LoVo (cell line): ENCODE data around the gene MRPL21.

Experiments
- DNase-seq: peaks from one replicate; pipeline ENCODE4 v3.0.0-alpha.2; 2016; ENCODE audit warnings: low spot score

The MRPL21 gene

DNA sequence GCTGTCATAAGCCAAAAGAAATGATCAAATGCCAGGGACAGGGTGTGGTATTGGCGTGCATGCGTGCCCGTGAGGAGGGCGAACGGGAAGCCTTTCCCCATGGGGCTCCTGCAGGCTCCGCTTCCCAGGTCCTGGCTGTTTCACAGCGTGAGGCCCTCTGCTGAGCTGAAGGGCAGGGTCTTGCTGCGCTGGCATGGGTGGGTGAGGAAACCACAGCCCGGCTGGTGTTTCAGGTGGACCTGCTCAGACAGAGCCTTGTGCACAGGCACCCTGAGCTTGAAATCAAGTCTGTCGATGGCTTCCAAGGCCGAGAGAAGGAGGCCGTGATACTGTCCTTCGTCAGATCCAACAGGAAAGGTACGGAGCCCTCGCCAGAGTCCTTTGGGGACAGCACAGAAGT lies 31.4 kb upstream of the MRPL21 start:
- no peak for DNase-seq

DNA sequence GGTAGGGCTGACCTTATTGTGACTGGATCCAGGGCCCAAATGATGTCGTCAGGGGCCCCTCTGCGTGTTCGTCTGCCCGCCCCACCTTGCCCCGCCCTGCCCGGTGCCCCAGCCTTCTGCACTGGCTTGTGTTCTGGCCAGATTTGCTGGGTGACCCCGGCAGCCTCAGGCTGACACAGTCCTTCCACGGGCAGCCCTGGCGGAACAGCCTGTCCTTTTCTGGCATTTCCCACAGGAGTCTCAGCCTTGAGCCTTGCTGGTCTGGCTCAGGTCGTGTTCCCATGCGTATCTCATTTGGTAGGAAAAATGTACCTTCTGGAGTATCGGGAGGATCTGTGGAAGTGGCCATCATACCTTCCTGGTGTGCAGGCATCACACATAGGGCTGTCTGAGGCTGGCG lies 31.0 kb upstream of the MRPL21 start:
- no peak for DNase-seq

DNA sequence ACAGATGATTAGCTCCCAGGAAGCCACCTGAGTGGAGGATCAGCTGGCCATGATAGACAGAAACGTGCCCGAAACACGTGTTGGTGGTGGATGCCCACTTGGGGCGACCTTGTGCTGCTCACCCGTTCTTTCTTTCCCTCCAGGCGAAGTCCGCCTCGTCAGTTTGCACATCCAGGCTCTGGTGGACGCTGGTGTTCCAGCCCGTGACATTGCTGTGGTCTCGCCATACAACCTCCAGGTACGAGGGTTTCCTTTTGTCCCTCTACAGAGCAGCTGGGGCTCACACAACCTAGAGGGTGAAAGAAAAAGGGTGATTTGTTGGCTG lies 30.7 kb upstream of the MRPL21 start:
- no peak for DNase-seq

DNA sequence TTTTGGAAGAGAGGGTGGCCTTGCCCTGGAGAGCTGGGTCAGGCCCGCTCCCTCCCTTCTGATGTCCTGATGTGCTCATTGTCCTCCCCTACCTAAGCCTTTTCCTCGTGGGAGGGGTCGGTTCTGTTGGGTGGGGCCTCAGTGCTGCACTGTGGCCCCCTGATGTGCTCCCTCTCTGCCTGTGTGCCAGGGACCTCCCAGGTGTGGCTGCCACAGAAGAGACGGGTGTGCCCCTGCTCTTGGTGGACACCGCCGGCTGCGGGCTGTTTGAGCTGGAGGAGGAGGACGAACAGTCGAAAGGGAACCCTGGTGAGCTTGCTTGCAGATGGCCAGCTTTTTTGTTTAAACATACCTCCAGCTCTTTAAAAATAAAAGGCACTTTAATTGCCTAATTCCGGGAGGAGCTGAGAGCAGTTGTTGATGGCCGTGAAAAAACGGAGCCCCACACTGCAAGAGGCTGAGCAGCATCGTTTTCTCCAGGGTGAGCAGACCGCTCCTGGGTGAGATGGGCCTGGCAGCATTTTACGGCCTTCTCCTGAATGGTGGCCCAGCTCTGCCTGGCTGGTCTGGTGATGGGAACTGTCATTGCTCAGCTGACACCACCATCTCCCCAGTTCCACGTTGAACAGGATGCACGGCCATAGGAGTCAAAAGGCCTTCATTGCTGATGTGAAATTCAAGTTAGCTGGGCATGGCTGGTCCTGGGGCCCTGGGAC lies 30.1 kb upstream of the MRPL21 start:
- DNase-seq: no peak

DNA sequence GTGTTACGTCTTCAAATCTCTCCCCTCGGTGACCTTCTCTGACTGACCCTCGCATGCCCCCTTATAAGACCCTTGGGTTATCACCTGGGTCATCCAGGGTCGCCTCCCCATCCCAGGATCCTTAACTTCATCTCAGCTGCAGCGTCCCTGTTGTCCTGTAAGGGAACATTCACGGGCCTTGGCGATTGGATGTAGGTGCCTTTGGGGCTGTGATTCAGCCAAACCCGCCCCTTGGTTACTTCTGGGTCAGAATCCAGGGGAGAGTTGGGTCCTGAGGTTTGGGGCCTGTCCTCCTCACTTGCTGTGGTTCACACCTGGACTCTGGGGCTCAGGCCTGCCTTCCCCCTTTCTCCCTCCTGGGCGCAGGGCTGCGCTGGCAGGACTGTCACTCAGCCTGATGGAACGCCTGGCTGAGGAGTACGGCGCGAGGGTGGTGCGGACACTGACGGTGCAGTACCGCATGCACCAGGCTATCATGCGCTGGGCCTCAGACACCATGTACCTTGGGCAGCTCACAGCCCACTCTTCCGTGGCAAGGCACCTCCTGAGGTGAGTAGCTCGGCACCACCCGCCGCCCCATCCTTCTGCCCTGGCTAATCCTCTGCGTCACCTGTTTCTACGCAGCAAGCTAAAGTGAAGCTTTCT lies 29.4 kb upstream of the MRPL21 start:
- DNase-seq: no peak

DNA sequence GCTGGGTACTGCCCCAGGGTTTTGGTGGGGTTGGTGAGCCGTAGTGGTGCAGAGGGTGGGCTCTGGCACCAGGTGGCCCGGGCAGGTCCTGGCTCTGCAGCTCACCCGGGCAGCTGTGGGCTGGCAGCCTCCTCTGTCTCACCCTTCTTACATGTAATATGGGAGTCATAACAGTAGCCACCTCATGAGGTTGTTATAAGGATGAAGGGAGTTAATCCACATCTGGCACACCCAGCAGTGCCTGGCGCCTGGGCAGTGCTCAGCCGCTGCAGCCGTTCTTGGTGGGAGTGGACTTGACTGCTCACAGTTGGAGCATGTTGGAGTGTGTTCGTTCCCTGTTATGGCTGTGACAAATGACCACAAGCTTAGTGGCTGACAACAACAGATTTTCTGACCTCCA lies 28.7 kb upstream of the MRPL21 start:
- DNase-seq: no peak

DNA sequence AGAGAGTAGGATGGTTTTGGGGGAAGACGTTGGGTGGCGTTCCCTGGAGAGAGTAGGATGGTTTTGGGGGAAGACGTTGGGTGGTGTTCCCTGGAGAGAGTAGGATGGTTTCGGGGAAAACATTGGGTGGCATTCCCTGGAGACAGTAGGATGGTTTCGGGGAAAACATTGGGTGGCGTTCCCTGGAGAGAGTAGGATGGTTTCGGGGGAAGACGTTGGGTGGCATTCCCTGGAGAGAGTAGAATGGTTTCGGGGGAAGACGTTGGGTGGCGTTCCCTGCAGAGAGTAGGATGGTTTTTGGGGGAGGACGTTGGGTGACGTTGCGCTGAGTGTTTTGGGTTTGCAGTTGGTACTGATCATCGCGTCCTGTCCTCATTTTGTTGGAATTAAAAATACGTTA lies 28.3 kb upstream of the MRPL21 start:
- no peak for DNase-seq

DNA sequence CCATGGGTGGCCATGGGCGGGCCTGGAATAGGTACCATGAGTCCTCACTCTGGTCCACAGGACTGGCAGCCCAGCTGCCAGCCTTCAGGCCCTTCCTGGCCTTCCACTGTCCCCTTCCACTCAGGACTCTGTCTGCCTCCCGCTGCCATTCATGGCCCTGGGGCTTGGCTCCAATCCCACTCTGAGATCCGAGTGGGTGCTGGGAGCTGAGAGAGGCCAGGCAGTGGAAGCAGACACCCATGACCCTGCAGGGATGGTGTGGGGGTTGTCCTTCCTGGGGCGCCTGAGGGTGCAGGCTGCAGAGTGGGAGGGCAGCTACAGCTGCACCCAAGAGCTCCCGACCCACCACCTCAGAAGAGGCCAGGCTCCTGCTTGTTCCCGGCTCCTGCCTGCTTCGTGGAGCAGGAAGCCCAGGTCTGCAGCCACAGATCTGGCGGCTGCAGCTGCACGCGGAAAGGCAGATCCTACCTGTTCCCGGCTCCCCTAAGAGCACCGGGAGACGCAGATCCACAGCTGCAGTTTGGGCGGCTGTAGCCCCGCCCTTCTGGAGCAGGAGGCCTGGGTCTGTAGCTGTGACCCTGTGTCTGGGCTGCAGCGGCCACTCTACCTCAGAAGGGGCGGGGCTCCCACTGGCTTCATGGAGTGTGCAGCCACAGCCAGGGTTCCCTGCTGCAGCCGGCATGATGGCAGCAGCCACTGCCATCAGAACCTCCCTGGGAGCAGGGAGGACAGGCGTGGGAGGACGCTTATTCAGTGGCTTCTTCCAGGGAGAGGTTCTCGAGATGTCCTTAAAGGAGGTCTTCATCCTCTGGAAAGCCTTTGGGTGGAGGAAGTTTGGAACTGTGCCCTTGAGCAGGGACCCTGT lies 27.6 kb upstream of the MRPL21 start:
- DNase-seq: no peak

DNA sequence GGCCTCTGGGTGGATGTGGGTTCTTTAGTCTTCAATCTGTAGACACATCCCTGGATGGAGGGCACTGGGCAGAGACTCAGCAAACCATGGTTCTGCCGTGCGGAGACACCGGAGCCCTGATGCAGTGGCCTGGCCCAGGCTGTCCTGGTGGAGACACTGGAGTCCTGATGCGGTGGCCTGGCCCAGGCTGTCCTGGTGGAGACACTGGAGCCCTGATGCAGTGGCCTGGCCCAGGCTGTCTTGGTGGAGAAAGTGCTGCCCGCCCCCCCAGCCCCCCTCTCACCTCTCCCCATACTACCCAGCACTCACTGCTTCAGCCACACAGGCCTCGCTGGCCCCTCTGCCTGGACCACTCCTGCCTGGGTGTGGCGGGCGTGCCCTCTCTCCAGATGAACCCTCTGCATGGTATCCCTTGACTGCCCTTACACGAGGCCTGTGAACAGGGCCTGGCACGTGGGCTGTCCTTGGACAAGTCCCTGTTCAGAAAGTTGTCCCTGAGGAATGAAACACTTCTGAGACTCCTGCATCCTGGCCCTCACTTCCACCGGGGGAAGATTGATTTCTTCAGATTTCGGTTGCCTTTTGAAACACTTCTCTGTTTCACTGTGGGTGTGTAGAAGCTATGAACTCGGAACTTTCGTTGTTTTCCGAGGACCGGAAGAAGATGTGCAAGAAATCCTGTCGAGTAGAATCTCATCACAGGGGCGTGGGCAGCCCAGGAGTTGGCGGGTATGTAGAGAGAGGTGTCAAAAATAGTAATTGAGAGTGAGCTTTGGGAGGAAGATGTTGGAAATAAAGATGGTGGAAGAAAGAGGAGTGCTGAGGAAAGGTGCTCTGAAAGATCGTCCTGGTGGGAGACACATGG lies 26.3 kb upstream of the MRPL21 start:
- DNase-seq: no peak

DNA sequence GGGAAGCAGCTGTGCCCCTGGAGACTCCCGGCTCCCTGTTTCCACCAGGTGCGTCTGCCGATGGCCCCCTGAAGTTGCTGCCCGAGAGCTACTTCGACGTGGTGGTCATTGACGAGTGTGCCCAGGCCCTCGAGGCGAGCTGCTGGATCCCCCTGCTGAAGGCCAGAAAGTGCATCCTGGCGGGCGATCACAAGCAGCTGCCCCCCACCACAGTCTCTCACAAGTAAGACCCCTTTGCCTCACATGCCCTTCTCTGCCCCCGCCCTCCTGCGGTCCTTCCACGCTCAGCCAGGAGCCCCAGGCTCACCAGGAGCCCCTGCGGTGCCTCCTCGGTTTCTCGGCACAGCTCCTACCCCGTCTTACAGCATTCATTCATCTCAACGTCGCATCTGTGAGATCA lies 25.5 kb upstream of the MRPL21 start:
- no peak for DNase-seq

DNA sequence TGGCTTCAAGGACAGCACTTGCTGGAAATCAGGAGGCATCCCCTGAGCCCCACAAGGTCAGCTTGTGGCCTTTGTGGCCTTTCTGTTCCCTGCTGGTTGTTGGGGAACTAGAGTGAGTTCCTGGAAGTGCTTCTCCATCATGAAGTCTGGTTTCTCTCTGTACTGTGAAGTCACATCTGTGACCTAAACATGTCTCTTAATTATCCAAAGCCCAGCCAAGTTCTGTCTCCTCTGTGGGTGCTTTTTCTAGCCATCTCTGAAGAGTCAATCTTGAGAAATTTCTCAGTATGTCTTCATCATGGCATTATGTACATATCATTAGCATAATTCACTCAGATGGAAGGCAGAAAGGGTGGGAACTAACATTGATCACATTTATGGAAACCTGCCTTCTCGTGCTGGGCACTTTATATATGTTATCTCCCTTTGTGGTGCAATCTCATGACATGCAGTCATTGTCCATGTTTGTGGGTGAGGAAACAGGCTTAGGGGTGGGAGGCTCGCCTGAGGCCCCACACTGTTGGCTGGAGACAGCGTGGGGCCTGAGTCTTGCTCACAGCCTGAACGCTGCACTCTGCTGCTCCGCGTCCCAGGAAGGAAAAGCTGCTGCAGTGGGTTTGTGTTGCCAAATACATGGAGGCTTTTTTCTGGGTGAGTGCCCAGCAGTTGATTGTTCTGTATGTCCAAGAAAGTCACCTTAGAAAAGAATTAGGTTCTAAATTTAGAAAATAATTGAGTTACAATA lies 24.7 kb upstream of the MRPL21 start:
- DNase-seq: no peak

DNA sequence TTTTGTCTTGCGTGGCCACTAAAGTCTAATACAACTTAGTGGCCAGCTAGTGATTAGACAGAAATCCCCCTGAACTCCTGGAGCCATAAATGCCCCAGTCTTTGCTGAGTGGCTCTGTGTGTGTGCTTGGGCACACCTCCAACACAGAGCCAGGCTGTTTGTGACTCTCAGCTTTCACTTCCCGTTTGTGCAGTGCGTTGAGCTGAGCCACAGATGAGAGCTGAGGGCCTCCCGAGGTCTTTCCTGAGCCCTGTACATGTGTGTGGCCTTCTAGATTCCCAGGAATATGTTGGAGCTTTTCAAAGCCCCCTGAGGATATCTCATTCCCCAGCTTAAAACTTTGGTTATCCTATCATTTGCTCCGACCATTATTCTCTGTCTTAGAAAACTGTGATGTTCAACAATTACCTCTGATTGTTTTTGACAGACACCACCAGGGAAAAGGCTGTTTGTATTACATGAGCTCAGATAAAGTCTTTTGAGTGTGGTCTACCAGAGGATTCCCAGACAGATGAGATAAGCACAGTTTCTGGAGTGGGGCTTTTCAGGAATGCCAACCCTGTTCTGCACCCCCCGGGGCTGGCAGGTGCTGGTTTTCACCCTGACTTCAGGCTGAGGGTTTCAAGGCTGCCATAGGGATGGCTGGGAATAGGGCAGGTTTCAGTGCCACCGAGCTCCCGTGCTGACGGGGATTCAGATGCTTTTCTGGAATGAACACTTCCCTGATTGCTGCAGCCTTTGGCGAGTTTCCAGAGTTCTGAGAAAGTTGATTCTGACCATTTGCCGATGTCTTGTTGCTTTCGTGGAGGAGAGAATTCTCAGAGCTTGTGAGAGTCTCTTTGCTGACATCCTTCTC lies 23.9 kb upstream of the MRPL21 start:
- DNase-seq: no peak

DNA sequence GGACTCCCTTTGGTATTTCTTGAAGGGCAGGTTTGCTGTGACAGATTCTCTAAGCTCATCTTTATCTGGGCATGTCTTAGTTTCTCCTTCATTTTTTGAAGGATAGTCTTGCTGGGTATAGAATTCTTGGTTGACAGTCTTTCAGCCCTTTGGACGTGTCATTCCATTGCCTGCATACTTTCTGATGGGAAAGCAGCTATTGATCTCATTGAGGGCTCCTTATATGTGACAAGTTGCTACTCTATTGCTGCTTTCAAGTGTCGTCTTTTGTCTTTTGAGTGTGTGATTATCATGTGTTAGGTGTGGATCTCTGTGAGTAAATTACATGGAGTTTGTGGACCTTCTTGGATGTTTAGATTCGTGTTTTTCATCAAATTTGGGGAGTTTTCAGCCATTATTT lies 22.0 kb upstream of the MRPL21 start:
- no peak for DNase-seq

DNA sequence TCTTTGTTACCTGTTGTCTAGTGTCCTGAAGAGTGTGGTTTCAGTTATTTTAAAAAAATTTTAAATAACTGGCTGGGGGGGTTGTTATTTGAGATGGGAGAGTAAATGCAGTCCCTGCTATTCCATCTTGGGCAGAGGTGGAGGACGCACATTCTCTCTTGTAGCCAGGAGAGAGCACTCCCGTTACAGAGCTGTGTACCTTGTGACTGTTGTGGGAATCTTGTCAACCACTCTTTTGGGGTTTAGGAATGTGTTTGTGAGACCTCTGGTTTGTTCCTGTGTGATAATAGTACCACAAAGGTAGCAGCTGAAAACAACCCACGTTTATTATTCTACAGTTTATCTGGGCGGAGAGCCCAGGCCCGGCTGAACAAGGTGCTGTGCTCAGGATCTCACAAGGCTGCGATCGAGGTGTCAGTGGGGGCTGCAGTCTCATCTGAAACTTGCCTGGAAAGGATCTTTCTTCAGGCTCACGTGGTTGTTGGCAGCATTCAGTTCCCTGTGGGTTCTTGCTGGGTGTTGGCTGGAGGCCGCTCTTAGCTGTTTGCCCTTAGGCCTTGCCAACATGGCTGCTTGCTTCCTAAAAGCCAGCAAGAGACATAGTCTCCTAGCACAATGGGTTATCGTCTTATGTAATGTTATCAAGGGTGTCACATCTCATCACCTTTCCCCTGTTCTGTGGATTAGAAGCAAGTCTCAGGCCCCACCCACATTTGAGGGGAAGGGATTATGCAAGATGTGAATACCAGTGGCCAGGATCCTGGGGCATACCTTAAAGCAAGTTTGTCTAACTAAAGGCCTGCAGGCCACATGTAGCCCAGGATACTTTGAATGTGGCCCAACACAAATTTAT lies 20.7 kb upstream of the MRPL21 start:
- no peak for DNase-seq

DNA sequence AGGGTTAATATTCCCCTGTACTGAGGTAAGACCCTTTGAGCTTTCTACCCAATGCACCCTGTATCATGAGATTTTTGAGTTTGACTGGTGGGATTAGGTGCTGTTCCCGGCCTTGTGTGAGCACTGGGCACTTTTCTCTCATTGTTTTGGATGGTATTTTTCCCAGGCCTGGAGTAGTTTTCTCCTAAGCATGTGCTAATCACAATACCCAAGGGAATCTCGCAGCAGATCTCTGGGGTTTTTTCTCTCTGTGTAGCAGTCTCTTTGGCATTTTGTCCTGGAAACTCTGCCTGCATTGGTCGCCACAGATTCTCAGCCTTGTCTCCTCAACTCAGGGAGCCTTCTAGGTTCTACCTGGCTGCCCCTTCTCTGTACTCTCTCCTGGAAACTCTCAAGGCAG lies 20.0 kb upstream of the MRPL21 start:
- DNase-seq: no peak

DNA sequence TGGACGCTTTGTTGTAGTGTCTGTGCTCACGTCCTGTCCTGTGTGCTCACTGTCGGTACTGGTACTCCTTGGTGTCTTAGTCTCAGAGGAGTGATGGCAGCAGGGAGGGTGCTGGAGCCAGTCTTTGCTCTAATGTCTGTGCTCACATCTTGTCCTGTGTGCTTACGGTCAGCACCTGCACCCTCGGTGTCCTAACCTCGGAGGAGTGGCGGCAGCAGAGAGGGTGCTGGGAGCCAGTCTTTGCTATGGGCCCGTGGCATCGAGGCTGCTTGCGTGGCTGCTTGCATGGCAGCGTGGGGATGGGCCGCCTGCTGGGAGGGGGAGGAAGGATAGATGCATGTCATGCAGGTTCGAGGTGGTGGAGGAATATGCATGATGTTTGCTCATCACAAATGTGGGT lies 12.8 kb upstream of the MRPL21 start:
- no peak for DNase-seq

DNA sequence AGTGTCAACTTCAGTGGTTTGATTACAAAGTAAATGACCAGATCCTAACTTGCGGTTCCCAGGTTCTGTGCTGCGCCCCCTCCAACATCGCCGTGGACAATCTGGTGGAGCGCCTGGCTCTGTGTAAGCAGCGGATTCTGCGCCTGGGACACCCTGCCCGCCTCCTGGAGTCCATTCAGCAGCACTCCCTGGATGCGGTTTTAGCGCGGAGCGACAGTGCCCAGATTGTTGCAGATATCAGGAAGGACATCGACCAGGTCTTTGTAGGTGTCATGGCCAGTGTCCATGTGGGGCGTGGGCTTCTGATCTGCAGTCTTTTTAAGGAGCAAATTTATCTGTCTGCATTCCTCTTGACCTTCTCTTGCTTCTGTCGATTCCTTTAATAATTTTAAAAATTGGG lies 11.1 kb upstream of the MRPL21 start:
- DNase-seq: no peak

DNA sequence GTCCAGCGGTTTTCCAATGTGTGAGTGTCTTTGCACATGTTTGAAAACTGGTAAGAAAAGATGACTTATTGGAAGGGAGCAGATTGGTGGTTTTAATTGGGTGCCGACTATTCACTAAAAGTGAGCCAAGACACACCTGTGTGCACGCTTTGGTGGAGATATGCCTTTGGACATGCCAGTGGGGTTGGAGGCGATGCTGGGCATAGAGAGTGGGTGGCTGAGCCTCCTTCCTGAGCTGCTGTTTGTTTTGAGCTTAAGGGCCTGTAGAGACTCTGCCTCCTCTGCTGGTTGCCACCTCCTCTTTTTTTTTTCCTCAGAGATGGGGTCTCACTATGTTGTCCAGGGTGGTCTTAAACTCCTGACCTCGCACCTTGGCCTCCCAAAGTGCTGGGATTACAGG lies 9.6 kb upstream of the MRPL21 start:
- no peak for DNase-seq

DNA sequence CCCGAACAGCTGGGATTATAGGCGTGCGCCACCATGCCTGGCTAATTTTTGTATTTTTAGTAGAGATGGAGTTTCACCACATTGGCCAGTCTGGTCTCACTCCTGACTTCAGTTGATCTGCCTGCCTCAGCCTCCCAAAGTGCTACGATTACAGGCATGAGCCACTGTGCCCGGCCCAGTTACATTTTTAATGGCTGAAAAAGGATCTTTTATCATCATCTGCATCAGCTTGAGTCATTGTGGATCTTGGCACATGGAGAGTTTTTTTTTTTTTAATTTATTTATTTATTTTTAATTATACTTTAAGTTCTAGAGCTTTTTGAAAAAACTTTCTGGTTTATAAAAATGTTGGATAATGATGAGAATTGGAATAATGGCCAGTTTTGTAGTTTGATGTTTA lies 8.6 kb upstream of the MRPL21 start:
- DNase-seq: no peak

DNA sequence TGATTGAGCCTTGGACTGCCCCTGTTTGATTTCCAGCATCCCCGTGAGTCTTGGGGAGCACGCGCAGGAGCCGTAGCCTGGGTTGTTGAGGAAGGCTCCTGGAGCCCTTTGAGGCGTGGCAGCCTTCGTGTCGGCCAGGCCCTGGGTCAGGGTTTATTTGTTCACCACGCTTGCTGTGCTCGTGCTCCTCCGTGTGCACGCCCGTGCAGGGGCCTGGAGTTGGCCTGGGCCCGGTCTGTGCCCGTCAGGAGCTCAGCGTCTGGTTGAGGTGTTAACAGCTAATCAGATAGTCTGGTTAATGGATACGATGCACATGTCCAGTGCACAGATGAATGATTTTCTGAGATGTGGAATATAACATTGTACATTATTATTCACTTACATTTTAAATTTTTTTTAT lies 8.1 kb upstream of the MRPL21 start:
- DNase-seq: no peak
